SK-N-MC (cell line): ENCODE measurements around the gene DAB1.

ENCODE experiments used
- EZH2 ChIP-seq: fragments of 200-600 bp; sonication (generic); IDR thresholded peaks from one replicate; pipeline ENCODE4 v1.6.1; 2017; ENCODE audit warnings: antibody characterized with exemption
- FOXP2 ChIP-seq: optimal IDR thresholded peaks from 2 replicates; pipeline ENCODE3; 2011; ENCODE audit warnings: mild to moderate bottlenecking, moderate library complexity; ENCODE audit not compliant: insufficient read depth; ENCODE audit errors: extremely low read length, control extremely low read depth
- POLR2AphosphoS5 ChIP-seq: IDR thresholded peaks from 2 replicates; pipeline ENCODE4 v1.6.1; 2012; ENCODE audit warnings: mild to moderate bottlenecking, low read depth, low read length, borderline replicate concordance

DNA sequence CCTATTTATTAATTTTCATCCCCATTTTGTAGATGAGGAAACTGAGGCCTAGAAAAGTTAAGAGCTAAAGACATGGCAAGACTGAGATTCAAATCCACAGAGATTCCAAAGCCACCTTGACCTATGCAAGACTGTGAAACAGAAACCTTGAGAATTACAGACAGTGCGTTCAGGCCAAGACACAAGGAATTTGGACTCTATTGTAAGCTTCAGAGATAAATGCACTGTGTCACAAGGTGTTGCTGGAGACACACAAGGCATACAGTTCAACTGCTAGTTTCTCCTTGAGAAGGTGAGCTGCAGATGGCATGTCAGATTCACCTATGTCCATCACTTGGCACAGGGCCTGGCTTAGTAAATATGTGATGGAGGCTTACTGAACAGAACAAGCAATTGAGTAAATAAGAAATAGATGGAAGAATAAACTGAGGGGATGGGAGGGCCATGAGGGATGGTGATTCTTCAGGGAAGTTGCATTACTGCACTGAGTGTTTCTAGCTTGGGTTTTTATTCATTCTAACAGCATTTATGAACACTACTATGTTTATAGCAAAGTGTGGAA is 215.0 kb downstream of the DAB1 start:
- TF ChIP-seq EZH2 (no peak), POLR2AphosphoS5 (no peak), FOXP2 (no peak)
